ENCODE data around the gene TAOK3. TPM values are rescaled to one million over a fixed set of nuclear protein-coding genes. Genes with fewer than 3 reads are reported as not detected.

Gene TAOK3
- total and polyA plus RNA-seq, 4 donors, result 6.7 to 28.6 (median 19.5) TPM

DNA sequence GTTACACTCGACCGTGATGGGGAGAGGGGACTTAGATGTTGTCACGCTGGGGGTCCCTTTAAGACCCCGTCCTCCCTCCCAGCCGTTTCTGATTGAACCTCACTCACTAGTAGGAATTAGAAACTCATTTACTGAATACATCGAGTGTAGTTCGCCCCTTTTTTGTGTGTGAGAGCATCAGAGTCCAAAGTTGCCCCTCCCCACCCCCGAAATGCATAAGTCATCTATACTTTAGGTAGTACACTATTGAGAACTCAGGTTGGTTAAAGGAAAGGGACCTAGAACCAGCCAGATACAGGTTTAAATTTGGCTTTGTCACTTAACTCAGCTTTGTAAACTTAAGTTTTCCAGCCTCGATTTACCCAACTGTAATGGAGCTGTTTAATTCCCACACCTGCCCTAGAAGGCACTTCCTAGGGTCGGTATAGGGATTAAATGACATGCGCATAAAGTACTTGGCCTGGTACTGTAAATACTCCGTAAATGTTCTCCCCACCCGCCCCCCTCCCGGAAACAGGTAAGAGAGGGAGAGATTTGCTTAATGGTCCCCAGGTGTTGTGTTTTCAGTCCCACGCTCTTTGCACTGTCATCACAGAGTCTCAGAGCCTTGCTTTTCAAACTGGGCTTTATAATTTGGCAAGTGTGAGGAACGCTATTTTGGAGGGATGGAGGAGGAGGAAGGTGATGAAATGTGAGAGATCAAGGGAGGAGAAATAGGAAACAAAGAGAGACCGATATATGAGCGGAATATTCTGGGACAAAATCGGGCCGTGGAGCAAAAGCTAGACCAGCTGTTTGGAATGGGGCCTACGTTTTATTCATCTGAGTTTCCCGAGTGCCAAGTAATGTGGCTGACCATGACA is 4.5 kb upstream of the TAOK3 start:
- 2% methylated on average over 22 of the region's 22 CpGs for WGBS
- Histone ChIP-seq H3K9me3 (ENCODE audit: control insufficient read depth in 4 of 4, low read length in 3 of 4) (no peaks in the 10 kb centered on the region), H3K27me3 (ENCODE audit: control insufficient read depth in 4 of 4, insufficient read depth in 4 of 4, low read length in 3 of 4) (no peaks in the 10 kb centered on the region), H3K4me1 (ENCODE audit: control insufficient read depth in 4 of 4, insufficient read depth in 4 of 4, low read length in 3 of 4) (peaks cover 2 to 41% (median 23%) of the 10 kb centered on the region in 4 donors), H3K4me3 (ENCODE audit: low read depth in 1 of 3, low read length in 3 of 3) (peak overlapping the region; percentile 45 to 100 (median 83)), H3K27ac (ENCODE audit: low read depth in 1 of 2, low read length in 2 of 2) (peak overlapping the region; percentile 40 to 54), H3K9ac (ENCODE audit: low read depth in 1 of 2, low read length in 2 of 2) (peak overlapping the region; percentile 4 to 59), H3K36me3 (ENCODE audit: control insufficient read depth in 4 of 4, insufficient read depth in 3 of 4, low read depth in 1 of 4, low read length in 3 of 4) (peaks cover 3 to 18% (median 15%) of the 10 kb centered on the region in 4 donors)
- no peak for DNase-seq (ENCODE audit: low spot score)
- no peak for TF ChIP-seq YY1 (IDR thresholded peaks at IDR 0.05)
- TF ChIP-seq, protein P1, sequence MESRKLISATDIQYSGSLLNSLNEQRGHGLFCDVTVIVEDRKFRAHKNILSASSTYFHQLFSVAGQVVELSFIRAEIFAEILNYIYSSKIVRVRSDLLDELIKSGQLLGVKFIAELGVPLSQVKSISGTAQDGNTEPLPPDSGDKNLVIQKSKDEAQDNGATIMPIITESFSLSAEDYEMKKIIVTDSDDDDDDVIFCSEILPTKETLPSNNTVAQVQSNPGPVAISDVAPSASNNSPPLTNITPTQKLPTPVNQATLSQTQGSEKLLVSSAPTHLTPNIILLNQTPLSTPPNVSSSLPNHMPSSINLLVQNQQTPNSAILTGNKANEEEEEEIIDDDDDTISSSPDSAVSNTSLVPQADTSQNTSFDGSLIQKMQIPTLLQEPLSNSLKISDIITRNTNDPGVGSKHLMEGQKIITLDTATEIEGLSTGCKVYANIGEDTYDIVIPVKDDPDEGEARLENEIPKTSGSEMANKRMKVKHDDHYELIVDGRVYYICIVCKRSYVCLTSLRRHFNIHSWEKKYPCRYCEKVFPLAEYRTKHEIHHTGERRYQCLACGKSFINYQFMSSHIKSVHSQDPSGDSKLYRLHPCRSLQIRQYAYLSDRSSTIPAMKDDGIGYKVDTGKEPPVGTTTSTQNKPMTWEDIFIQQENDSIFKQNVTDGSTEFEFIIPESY (IDR thresholded peaks at IDR 0.05), result no peak
- no peak for TF ChIP-seq GABPA (IDR thresholded peaks at IDR 0.05 in 1 of 2, conservative IDR thresholded peaks at IDR 0.05 in 1 of 2)
- TF ChIP-seq, protein P2, sequence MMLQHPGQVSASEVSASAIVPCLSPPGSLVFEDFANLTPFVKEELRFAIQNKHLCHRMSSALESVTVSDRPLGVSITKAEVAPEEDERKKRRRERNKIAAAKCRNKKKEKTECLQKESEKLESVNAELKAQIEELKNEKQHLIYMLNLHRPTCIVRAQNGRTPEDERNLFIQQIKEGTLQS (IDR thresholded peaks at IDR 0.05), result no peak
- no peak for TF ChIP-seq NR2F2 (IDR thresholded peaks at IDR 0.05)
- no peak for TF ChIP-seq SP1 (IDR thresholded peaks at IDR 0.05)
- no peak for TF ChIP-seq EGR1 (IDR thresholded peaks at IDR 0.05; ENCODE audit: low read depth in 2 of 2)
- no peak for TF ChIP-seq FOXA2 (IDR thresholded peaks at IDR 0.05)
- TF ChIP-seq RXRA (IDR thresholded peaks at IDR 0.05), result no peak
- TF ChIP-seq RAD21 (IDR thresholded peaks at IDR 0.05), result no peak
- TF ChIP-seq, protein P3, sequence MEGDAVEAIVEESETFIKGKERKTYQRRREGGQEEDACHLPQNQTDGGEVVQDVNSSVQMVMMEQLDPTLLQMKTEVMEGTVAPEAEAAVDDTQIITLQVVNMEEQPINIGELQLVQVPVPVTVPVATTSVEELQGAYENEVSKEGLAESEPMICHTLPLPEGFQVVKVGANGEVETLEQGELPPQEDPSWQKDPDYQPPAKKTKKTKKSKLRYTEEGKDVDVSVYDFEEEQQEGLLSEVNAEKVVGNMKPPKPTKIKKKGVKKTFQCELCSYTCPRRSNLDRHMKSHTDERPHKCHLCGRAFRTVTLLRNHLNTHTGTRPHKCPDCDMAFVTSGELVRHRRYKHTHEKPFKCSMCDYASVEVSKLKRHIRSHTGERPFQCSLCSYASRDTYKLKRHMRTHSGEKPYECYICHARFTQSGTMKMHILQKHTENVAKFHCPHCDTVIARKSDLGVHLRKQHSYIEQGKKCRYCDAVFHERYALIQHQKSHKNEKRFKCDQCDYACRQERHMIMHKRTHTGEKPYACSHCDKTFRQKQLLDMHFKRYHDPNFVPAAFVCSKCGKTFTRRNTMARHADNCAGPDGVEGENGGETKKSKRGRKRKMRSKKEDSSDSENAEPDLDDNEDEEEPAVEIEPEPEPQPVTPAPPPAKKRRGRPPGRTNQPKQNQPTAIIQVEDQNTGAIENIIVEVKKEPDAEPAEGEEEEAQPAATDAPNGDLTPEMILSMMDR (IDR thresholded peaks at IDR 0.05; ENCODE audit: low read depth, low read length, missing input control), result no peak
- TF ChIP-seq TAF1 (conservative IDR thresholded peaks at IDR 0.05), result no peak
- no peak for TF ChIP-seq FOXA1 (IDR thresholded peaks at IDR 0.05)
- no peak for TF ChIP-seq JUND (IDR thresholded peaks at IDR 0.05)
- TF ChIP-seq, protein P4, sequence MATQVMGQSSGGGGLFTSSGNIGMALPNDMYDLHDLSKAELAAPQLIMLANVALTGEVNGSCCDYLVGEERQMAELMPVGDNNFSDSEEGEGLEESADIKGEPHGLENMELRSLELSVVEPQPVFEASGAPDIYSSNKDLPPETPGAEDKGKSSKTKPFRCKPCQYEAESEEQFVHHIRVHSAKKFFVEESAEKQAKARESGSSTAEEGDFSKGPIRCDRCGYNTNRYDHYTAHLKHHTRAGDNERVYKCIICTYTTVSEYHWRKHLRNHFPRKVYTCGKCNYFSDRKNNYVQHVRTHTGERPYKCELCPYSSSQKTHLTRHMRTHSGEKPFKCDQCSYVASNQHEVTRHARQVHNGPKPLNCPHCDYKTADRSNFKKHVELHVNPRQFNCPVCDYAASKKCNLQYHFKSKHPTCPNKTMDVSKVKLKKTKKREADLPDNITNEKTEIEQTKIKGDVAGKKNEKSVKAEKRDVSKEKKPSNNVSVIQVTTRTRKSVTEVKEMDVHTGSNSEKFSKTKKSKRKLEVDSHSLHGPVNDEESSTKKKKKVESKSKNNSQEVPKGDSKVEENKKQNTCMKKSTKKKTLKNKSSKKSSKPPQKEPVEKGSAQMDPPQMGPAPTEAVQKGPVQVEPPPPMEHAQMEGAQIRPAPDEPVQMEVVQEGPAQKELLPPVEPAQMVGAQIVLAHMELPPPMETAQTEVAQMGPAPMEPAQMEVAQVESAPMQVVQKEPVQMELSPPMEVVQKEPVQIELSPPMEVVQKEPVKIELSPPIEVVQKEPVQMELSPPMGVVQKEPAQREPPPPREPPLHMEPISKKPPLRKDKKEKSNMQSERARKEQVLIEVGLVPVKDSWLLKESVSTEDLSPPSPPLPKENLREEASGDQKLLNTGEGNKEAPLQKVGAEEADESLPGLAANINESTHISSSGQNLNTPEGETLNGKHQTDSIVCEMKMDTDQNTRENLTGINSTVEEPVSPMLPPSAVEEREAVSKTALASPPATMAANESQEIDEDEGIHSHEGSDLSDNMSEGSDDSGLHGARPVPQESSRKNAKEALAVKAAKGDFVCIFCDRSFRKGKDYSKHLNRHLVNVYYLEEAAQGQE (IDR thresholded peaks at IDR 0.05), result no peak
- TF ChIP-seq HNF4G (IDR thresholded peaks at IDR 0.05), result no peak
- no peak for TF ChIP-seq HNF4A (conservative IDR thresholded peaks at IDR 0.05)
- TF ChIP-seq, protein P5, sequence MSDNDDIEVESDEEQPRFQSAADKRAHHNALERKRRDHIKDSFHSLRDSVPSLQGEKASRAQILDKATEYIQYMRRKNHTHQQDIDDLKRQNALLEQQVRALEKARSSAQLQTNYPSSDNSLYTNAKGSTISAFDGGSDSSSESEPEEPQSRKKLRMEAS (IDR thresholded peaks at IDR 0.05), result no peak
